GM08714 (cell line): Measurements from ENCODE around the gene DSCAML1.

Experiments used
- H3K4me3 ChIP-seq: fragments of 200-500 bp; sonication (Bioruptor generic); 2 replicates; pipeline ENCODE4 v1.5.1; 2014; ENCODE audit warnings: mild to moderate bottlenecking, low read length, inconsistent platforms
- ZNF274 ChIP-seq: IDR thresholded peaks from 2 replicates; pipeline ENCODE4 v1.6.1; 2012; ENCODE audit warnings: mild to moderate bottlenecking, low read depth, low read length

Gene DSCAML1

DNA sequence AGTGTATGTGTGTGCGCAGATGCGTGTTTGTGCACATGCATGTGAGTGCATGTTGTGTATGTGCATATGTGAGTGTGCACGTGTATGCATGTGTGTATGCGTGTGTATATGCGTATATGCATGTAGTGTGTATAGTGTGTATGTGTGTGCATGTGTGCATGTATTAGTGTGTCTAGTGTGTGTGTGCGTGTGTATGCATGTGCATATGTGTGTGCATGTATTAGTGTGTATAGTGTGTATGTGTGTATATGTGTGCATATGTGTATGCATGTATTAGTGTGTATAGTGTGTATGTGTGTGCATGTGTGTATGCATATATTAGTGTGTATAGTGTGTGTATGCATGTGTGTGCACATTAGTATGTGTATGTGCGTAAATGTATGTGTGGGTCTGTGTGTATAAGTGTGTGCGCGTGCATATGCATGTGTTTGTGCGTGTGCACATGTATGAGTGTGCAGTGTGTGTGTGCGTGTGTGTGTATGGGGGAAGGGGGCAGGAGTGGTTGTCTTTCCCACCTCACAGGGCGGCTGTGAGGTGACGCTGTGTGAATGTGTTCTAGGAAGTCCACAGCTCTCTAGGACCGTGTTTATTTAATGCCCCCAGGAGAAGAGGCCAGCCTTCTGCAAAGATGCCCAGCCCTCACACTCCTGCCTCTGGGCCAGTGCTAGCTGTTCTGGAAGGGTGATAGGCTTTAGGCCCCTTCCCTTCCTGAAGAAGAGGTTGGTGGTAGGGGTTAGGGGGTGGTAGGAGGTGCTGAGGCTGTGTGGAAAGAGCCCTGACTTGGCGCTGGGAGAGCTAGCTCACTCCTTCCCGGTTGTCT, 354.8 kb downstream of the DSCAML1 start:
- TF ChIP-seq ZNF274: no peak
- no peak overlapping the region for H3K4me3 ChIP-seq

DNA sequence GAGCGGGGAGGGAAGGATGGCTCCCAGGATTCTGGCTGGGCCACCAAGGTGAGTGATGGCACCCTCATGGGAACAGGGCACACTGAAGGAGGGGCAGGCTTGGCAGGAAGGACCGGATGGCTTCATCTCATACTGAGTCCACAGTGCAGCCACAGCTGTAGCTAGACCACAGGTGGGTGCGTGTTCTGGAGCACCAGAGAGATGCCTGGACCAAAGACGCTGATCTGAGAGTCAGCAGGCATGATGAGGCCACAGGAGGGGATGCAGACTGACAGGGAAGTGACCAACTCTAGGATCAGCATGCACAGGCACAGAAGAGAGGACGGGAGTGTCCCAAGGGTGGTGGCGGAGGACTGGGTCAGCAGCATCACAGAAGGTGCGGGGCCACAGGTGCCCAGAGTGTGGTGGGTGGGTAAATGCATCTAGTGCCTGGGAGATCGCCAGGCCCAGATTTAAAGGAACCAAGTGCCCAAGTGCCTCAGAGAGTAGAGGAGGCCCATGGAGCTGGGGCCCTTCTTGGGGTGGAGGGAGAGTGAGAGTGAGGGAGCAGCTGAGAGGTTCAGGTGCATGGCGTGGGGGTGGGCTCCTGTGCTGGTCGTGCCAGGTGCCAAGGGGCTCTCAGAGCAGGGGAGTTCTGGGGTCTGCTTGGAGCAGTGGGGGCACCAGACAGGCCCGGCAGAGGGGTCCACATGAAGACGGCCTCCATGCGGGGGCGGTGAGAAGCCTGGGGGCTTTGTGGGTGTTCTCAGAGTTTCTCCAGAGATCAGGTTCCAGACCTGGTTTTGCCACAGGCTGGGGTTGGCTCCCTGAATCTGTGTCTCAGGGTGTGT, 355.7 kb downstream of the DSCAML1 start:
- TF ChIP-seq ZNF274: no peak
- H3K4me3 ChIP-seq: no peak overlapping the region

DNA sequence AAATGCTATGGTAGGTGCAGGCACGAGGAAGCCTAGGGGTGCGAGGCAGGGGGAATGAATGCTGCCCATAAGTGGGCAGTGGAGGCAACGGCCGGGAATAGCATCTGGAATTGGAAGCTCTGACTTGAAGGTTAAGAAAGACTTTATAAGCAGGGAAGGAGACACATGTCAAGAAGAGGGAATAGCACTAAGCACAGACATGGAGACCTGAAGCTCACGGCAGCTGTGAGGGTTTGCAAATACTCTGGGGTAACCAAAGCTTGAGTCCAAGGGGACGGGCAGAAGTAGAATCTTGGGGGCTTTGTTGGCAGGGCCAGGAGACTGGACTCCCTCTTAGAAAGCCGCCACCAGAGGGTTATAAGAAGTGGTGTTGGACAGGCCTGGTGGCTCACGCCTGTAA, 356.8 kb downstream of the DSCAML1 start:
- no peak for TF ChIP-seq ZNF274
- no peak overlapping the region for H3K4me3 ChIP-seq

DNA sequence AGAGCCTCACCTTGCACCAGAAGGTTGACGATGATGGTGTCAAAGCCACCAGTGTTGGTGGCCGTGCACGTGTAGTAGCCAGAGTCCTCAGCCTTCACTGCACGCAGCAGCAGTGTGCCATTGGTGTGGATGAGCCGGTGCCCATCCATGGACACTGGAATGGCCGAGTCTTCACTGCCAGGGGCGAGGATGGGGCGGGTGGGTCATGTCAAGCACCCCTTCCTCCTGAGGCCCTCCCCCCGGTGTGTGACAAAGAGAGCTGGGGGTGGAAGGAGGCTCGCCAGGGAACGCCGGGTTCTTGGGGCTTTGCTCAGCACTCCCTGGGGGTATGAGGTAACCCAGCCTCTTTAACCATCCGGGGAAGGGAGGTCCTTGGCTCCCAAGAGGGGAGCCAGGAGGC, 357.8 kb downstream of the DSCAML1 start:
- no peak overlapping the region for H3K4me3 ChIP-seq
- no peak for TF ChIP-seq ZNF274

DNA sequence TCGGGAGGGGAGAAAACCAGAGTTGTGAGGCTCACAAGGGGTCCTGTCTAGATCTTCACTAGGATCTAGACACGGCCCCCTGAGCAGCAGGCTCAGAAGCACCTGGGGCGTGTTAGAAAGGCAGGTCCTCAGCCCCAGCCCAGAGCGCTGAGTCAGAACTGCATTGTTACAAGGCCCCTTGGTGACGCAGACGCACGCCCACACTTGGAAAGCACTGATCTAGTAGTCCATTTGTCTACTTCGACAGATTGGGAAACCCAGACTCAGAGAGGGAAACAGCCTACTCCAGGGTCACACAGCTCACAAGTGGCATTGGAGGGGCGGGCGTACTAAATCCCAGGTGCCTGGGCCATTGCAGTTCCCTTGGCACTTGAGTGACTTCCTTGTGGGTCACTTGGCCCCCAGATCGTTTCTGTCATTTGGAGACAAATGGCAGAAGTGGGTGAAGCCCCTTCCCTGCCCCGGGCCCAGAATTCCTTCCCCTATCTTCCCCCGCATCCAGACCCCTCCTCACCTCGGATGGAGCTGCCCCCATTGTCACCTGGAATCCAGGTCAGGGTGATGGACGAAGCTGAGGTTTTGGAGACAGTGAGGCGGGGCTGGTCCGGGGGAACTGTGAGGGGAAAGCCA, 358.5 kb downstream of the DSCAML1 start:
- TF ChIP-seq ZNF274: no peak
- no peak overlapping the region for H3K4me3 ChIP-seq

- TF ChIP-seq ZNF274: no peak
Measured at GRCh38 chr11:117437791-117438130, 359.3 kb downstream of the DSCAML1 start.

DNA sequence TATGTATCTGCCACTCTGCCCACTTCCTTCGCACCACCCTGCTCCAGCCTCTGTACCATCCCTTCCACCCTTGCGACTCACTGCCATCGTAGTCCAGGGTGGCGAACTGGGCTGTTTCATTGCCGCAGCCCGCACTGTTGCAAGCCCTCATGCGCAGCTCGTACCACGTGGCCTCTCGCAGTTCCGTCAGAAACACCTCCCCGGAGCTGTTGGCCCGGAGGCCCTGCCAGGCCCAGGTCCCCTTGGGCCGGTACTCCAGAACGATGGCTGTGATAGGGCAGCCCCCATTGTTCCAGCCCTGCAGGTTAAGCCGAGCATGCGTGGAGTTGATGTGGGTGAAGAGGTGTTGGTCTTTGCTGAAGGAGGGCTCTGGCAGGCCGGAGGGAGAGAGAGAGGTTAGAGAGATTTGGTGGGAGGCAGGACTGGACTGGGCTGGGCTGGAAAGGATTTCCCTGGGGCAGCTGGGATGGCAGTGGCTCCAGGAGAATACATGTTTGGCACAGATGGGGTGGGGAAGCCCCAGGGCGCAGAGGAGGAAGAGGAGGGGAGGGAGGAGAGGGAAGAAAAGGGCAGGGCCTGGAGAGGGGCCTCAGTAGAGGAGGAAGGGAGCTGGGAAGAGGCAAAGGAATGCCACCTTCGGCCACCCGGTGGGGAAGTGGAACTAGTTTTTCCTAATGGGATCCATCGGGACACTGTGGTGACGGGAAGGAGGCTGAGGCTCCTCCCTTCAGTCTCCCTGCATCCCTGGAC, 359.8 kb downstream of the DSCAML1 start:
- no peak for TF ChIP-seq ZNF274
- no peak overlapping the region for H3K4me3 ChIP-seq

More at GRCh38 chr11:117437791-117438130, 359.3 kb downstream of the DSCAML1 start:
- no peak overlapping the region for H3K4me3 ChIP-seq

GRCh38 chr11:117435326-117435725, 361.7 kb downstream of the DSCAML1 start:
- no peak for TF ChIP-seq ZNF274

DNA sequence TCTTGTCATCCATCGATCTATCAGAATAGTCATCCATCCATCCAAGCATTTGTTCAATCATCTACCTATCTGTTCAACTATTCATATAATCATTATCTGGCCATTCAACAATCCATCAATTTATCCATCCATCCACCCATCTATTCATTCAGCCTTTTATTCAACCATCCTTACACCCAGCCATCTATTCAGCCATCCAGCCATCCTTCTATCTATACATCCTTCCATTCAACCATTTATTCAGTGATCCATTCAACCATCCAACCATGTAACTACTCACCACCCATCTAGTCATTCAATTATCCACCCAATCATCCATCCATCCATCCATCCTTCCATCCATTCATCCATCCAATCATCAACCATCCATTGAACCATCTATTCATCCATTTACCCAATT, 362.5 kb downstream of the DSCAML1 start:
- no peak overlapping the region for H3K4me3 ChIP-seq
- TF ChIP-seq ZNF274: no peak

More at GRCh38 chr11:117435326-117435725, 361.7 kb downstream of the DSCAML1 start:
- H3K4me3 ChIP-seq: no peak overlapping the region

DNA sequence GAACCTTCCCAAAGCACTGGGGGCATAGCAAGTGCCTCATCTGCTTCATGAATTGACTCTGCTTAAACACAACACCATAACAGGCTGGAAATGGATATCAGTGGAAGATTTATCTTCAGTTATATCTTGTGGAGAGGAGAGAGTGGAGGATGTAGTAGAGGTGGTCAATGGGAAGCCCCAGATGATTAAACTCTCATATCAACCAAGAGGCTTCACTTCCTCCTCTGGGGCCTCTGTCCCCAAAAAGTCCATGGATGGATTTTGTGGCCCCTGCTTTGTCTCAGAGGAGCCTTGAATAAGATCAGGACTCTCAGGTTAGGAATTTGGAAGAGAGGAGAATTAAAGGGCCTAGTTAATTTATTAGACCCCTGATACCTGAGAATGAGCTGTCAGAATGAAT, 363.3 kb downstream of the DSCAML1 start:
- no peak for TF ChIP-seq ZNF274
- no peak overlapping the region for H3K4me3 ChIP-seq

DNA sequence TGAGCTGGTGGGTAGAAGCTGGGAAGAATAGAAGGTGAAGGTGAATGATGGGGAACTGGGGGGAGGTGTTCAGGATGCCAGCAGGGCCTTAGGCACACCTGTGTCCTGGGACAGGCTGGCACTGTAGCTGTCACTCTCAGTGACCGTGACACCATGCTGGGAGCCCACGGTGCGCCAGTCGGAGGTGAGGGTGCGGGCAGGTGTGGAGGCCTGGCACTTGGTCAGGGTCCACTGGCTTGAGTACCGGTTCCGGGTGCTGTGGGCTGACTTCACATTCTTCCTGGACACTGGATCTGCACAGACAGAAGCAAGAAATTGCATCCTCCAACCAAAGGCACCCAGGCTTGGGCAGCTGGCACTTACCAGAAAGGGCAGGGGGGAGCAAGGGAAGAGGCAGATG, 365.6 kb downstream of the DSCAML1 start:
- TF ChIP-seq ZNF274: no peak
- H3K4me3 ChIP-seq: no peak overlapping the region

GRCh38 chr11:117430293-117430955, 366.6 kb downstream of the DSCAML1 start:
- no peak for TF ChIP-seq ZNF274
- H3K4me3 ChIP-seq: no peak overlapping the region

DNA sequence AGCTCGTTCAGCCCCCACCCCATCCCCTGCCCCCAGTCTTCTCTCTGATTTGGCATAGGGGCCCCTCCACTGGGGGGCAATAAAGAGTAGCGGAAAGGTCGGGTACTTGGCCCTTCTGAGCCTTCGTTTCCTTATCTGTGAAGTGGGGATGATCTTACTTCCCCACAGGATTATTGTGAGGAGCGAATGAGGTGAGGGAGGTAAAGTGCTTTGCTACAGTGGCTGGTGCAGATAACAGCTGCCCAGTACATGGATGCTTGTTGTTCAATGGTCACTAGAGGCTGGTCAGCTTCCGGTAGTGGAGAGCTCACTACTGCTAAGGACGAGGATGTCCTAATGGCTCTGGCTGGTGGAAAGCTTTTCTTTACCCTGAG, 368.2 kb downstream of the DSCAML1 start:
- TF ChIP-seq ZNF274: no peak
- no peak overlapping the region for H3K4me3 ChIP-seq

- no peak for TF ChIP-seq ZNF274
- no peak overlapping the region for H3K4me3 ChIP-seq
Measured at GRCh38 chr11:117428186-117428855, 368.7 kb downstream of the DSCAML1 start.
